GM19328 (cell line): ENCODE data around the gene AGFG1.
"Not testable (repeated sequence)": the region's sequence is repeated elsewhere in the genome, so short reads cannot be mapped to it uniquely, and the experiment has no call there.

Experiments used
- ATAC-seq: cut with Tn5 transposase; IDR thresholded peaks from one replicate; pipeline ENCODE4 v1.9.1; 2021; ENCODE audit warnings: mild to moderate bottlenecking, moderate library complexity; ENCODE audit not compliant: unreplicated experiment

The AGFG1 gene

DNA sequence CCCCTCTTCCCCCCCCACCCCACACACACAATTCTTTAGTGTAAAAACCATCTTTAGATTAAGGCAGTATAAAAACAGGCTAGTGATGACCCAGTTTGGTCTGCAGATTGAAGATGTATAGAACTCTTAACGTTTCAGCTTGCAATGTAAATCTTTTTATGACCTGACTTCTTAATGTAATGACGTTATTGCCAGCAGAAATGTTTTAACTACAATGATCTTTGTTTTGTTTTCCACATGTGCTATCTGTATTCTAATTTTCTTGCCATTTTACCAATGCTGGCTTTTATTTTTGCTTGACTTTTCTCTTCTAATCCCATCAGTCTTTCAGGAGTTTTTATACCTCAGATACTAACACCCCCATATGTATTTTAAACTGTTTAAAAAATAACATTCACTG lies 25.2 kb downstream of the AGFG1 start:
- no peak for ATAC-seq

DNA sequence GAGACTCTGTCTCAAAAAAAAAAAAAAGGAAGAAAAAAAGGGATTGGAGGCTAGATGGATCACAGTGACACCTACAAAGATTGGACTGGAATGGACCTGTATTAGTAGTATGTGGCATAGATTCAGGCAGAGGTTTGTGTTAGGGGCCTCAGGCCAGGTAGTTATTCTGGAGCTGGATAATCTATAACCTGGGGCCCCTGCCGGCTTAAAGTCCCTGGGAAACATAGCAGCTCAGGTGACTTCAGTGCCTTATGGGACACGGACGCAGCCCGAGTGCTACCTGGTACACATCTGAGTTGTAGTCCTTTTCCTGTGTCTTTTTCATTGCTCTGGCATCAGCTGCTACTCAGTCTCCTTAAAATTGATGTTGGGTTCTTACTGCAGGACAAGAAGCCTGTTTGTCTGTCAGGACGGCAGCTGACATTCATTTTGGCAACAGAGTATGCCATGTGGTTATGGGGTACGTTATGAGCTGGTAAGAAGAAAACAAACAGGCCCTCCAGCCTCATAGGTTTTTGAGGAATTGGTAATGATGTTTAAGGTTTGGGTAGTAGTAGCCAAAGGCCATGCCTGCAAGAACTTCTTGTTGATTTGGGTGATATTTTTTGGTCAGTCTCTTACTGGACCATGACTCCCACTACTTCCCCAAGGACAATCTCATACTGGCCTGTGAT lies 27.8 kb downstream of the AGFG1 start:
- no peak for ATAC-seq

DNA sequence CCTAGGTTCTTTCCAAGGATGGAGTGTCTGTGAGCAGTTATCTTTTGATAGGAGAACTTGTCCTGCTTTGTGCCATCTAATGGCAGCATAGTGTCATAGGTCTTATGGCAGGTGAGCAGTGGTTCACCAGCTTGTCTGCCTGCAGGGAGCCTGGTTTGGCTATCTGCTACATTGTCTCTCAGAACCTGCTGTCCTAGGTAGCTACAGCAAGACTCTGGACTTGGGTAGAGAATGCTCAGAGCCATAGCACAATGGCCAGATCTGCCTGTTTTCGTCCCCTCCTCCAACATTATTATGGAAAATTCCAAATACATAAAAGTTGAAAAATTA lies 28.3 kb downstream of the AGFG1 start:
- no peak for ATAC-seq

GRCh38 chr2:227503433-227504406 lies 31.8 kb downstream of the AGFG1 start:
- ATAC-seq, result no peak

DNA sequence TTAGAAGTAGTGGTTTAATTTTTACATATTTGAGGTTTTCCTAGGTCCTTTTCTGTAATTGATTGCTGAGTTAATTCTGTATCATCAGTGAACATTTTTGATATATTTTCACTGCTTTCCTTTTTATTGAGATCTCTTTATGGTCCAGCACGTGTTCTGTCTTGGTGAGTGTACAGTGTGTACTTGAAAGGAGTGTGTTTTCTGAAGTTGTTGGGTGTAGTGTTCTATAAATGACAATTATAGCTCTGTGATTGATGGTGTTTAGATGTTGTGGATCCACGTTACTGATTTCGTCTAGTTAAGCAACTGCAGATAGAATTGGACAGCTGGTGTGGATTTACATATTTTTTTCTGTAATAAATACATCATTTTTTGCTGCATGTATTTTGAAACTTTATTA lies 32.7 kb downstream of the AGFG1 start:
- no peak for ATAC-seq

- ATAC-seq, result no peak
Measured at GRCh38 chr2:227506456-227506855, 34.5 kb downstream of the AGFG1 start.

DNA sequence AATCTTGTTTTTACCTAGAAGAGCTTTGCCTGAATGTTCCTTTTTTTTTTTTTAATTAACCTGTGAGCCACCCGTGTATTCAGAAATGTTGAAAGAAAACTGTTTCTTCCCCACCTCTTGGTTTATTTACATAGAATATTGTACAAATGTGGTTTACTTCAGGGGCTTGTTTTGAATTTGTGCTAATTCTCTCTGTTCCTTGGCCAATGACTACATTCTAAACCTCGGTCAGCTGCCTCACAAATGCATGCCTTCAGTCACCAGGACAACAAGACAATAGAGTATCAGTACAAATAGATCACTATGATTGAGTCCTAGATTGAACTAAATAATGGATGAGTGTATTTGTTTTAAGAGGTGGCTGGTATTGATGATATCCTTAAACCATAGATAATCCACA lies 36.0 kb downstream of the AGFG1 start:
- no peak for ATAC-seq

DNA sequence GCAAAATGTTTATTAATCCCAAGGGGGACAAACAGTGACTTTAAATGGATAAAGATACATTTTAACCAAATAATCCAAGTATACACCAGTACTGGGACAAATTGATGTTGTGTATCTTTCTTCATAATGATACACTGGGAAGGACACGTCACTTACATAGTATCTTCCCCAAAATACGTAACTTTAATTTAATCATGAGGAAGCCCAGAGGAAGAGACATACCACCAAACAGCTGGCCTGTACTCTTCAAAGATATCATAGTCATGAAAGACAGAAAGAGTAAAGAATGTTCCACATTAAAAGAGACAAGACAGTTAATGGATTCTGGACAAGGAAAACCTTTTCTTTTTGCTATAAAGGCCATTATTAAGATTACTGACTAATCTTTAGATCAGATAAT lies 37.1 kb downstream of the AGFG1 start:
- ATAC-seq, result no peak

GRCh38 chr2:227509824-227510619 lies 38.1 kb downstream of the AGFG1 start:
- no peak for ATAC-seq

- no peak for ATAC-seq
Measured at GRCh38 chr2:227510620-227510958, 38.6 kb downstream of the AGFG1 start.

GRCh38 chr2:227511239-227511930 lies 39.4 kb downstream of the AGFG1 start:
- ATAC-seq, result no peak

DNA sequence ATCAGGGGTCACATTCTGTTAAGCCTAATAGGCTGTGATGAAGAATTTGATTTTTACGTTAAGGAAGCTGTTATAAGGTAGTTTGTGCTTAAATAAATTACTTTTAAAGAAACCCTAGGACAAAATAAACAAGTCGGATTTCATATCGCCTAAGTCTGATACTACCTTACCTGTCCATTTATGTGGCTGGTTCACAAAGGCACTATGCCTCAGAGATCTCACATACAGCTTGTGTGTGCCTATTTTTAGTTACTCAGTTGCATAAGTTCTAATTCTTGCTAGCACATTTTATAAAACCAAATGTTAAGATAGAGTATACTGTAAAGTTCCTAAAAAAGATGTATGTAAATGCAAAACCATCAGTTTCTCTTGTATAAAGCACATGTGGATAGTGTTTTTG lies 40.0 kb downstream of the AGFG1 start:
- ATAC-seq, result no peak

GRCh38 chr2:227513113-227513512 lies 41.2 kb downstream of the AGFG1 start:
- ATAC-seq, result no peak

GRCh38 chr2:227515742-227516141 lies 43.8 kb downstream of the AGFG1 start:
- no peak for ATAC-seq

GRCh38 chr2:227517724-227518123 lies 45.8 kb downstream of the AGFG1 start:
- no peak for ATAC-seq

DNA sequence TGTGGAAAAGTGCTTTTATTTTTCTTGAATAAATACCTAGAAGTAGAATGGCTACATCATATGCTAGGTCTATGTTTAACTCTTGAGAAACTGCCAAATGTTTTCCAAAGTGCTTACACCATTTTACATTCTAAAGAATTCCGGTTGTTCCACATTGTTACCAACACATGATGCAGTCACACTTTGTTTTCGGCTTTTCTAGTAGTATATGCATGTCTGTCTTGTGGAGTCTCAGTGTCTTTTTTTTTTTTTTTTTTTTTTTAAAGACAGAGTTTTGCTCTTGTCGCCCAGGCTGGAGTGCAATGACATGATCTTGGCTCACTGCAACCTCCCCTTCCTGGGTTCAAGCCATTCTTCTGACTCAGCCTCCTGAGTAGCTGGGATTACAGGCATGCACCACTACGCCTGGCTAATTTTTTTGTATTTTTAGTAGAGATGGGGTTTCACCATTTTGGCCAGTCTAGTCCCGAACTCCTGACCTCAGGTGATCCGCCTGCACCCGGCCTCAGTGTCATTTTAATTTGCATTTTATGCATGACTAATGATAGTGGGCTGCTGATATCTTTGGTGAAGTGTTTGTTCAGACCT lies 46.4 kb downstream of the AGFG1 start:
- not testable (repeated sequence) for ATAC-seq

DNA sequence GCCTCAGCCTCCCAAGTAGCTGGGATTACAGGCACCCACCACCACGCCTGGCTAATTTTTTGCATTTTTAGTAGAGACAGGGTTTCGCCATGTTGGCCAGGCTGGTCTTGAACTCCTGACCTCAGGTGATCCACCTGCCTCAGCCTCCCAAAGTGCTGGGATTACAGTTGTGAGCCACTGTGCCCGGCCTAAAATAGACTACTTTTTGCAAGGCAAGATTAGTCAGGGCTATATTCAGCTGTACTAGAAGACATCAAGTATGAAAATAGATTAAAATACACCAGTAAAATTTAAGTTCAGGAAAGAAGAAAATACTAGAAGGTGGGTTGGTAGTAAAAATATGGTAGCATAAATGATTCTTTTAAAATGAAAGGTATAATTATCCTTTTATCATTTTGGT lies 49.2 kb downstream of the AGFG1 start:
- ATAC-seq, result not testable (repeated sequence)

- ATAC-seq, result no peak
Measured at GRCh38 chr2:227524665-227525064, 52.7 kb downstream of the AGFG1 start.

- no peak for ATAC-seq
Measured at GRCh38 chr2:227527351-227527750, 55.4 kb downstream of the AGFG1 start.

GRCh38 chr2:227528803-227529202 lies 56.8 kb downstream of the AGFG1 start:
- no peak for ATAC-seq

DNA sequence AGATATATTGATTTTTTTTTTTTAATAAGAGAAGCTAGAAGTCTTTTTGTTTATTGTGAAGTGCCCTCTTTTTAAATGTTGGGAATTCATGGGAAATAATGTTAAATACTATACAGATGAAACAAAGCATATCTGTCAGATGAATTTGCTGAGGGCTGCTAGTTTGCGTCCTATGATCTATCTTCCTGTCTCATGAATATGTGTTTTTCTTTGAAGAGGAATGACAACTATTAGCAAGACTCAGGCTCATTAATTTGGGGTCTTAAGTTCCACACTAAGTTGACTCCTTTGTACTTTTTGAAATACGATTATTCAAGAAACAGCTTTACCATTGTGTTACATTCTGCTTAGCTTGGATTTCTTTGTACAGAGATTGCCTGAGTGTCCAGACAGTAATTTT lies 57.9 kb downstream of the AGFG1 start:
- ATAC-seq, result no peak
